Measurements from ENCODE around the gene HPS3. TPM values are rescaled to one million over a fixed set of nuclear protein-coding genes. Genes with fewer than 3 reads are reported as not detected.

HPS3 gene
- total RNA-seq, 1 experiment from 2014 or later: 20.9 TPM

DNA sequence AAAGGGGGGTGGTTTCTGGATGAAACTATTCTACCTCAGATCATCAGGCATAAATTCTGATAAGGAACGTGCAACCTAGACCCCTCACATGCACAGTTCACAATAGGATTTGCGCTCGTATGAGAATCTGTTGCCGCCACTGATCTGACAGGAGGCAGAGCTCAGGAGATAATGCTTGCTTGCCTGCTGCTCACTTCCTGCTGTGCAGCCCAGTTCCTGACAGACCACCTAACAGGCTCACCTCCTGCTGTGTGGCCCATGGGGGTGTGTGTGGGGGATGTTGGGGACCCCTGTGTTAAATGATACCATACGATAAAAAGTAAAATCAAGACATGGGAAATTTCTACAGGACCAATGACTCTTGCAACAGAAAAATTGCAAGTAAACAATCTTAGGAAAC lies 68.2 kb downstream of the HPS3 start:
- TF ChIP-seq, protein P1, sequence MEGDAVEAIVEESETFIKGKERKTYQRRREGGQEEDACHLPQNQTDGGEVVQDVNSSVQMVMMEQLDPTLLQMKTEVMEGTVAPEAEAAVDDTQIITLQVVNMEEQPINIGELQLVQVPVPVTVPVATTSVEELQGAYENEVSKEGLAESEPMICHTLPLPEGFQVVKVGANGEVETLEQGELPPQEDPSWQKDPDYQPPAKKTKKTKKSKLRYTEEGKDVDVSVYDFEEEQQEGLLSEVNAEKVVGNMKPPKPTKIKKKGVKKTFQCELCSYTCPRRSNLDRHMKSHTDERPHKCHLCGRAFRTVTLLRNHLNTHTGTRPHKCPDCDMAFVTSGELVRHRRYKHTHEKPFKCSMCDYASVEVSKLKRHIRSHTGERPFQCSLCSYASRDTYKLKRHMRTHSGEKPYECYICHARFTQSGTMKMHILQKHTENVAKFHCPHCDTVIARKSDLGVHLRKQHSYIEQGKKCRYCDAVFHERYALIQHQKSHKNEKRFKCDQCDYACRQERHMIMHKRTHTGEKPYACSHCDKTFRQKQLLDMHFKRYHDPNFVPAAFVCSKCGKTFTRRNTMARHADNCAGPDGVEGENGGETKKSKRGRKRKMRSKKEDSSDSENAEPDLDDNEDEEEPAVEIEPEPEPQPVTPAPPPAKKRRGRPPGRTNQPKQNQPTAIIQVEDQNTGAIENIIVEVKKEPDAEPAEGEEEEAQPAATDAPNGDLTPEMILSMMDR (IDR thresholded peaks at IDR 0.05; ENCODE audit: insufficient read depth in 1 of 2, low read depth in 1 of 2, low read length in 1 of 2, severe bottlenecking in 1 of 2, unreplicated experiment in 1 of 2): no peak
- no peaks in the 10 kb centered on the region for H3K36me3 Mint-ChIP-seq (ENCODE audit: insufficient read depth, unreplicated experiment)
- peaks cover 13% of the 10 kb centered on the region; the same call in 1 of the 2 replicates for H3K4me1 ChIP-seq
- no peaks in the 10 kb centered on the region for H3K9me3 Mint-ChIP-seq (ENCODE audit: unreplicated experiment)
- H3K4me3 Mint-ChIP-seq (ENCODE audit: unreplicated experiment): no peak overlapping the region
- no peak overlapping the region for H3K4me3 ChIP-seq (ENCODE audit: low read depth, low read length)
- CTCF ChIA-PET: no interaction called here
- intact Hi-C loops (cut with micrococcal nuclease; ENCODE audit: unreplicated experiment): no loop called here
- H3K4me1 Mint-ChIP-seq (ENCODE audit: low read depth, unreplicated experiment): peaks cover 13% of the 10 kb centered on the region
- POLR2A ChIA-PET: no interaction called here
- H3K27me3 ChIP-seq (replicated peaks; ENCODE audit: control insufficient read depth, insufficient read depth, low read length): no peaks in the 10 kb centered on the region
- no peaks in the 10 kb centered on the region for H3K27me3 Mint-ChIP-seq (ENCODE audit: insufficient read depth, unreplicated experiment)
- no peaks in the 10 kb centered on the region for H3K9me3 ChIP-seq
- no TSS peak for BruUV-seq (replicated peaks)
- no peak for DNase-seq
- H3K36me3 ChIP-seq (ENCODE audit: control insufficient read depth, insufficient read depth, low read length): no peaks in the 10 kb centered on the region
- no peak overlapping the region for H3K27ac Mint-ChIP-seq (ENCODE audit: unreplicated experiment)

DNA sequence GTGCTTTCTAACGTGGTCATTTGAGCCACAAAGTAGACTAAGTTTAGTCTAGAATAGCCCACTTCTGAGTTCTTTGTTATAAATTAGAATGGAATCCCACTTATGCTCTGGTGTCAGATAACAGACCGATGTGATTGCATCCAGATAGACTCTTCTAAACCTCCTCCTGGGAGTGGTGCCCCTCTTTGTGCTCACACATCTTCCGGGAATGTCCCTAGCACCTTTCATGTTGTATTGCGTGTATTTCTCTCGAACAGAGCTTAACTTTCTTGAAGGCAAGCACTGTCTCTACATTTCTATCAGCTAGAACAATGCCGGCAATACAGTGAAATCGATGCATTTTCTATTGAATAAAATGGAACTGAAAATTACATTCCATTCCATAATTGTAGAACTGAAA lies 69.2 kb downstream of the HPS3 start:
- Mint-ChIP-seq H3K4me1 (ENCODE audit: low read depth, unreplicated experiment) (peaks cover 15% of the 10 kb centered on the region), H3K27ac (ENCODE audit: unreplicated experiment) (no peak overlapping the region), H3K27me3 (ENCODE audit: insufficient read depth, unreplicated experiment) (no peaks in the 10 kb centered on the region)

DNA sequence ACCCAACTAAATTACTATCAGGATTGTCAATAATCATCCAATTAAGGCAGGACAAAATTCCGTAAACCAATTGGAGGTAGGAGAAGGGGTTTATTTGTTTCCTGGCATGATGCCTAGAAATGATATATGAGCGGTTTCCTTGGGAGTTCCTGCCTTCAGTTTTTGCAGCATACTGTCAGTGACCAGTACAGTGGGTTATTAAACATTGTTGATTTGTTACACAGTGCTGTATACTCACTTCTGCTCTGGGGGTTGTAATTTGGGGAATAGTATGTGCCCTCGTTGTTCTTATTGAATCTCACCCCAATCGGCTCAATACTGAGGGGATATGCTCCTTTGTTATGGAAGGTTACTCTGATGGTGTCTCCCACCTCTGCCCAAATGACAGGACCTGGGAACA lies 70.0 kb downstream of the HPS3 start:
- Mint-ChIP-seq H3K4me3 (ENCODE audit: unreplicated experiment) (no peak overlapping the region), H3K36me3 (ENCODE audit: insufficient read depth, unreplicated experiment) (no peaks in the 10 kb centered on the region), H3K27me3 (ENCODE audit: insufficient read depth, unreplicated experiment) (no peaks in the 10 kb centered on the region), H3K27ac (ENCODE audit: unreplicated experiment) (no peak overlapping the region), H3K4me1 (ENCODE audit: low read depth, unreplicated experiment) (peaks cover 20% of the 10 kb centered on the region), H3K9me3 (ENCODE audit: unreplicated experiment) (no peaks in the 10 kb centered on the region)
- BruUV-seq (replicated peaks): no TSS peak
- Histone ChIP-seq H3K4me1 (peaks cover 13% of the 10 kb centered on the region; the same call in 1 of the 2 replicates), H3K9me3 (no peaks in the 10 kb centered on the region), H3K4me3 (ENCODE audit: low read depth, low read length) (no peak overlapping the region), H3K27me3 (replicated peaks; ENCODE audit: control insufficient read depth, insufficient read depth, low read length) (no peaks in the 10 kb centered on the region), H3K36me3 (ENCODE audit: control insufficient read depth, insufficient read depth, low read length) (no peaks in the 10 kb centered on the region)
- no peak for DNase-seq
- intact Hi-C loops (cut with micrococcal nuclease; ENCODE audit: unreplicated experiment): no loop called here
- TF ChIP-seq, protein P1 (IDR thresholded peaks at IDR 0.05; ENCODE audit: insufficient read depth in 1 of 2, low read depth in 1 of 2, low read length in 1 of 2, severe bottlenecking in 1 of 2, unreplicated experiment in 1 of 2): no peak
- ChIA-PET CTCF (no interaction called here), POLR2A (no interaction called here)

More for the DNA sequence above, 69.2 kb downstream of the HPS3 start:
- no peak overlapping the region for H3K4me3 ChIP-seq (ENCODE audit: low read depth, low read length)
- no peak overlapping the region for H3K4me3 Mint-ChIP-seq (ENCODE audit: unreplicated experiment)
- no peaks in the 10 kb centered on the region for H3K36me3 Mint-ChIP-seq (ENCODE audit: insufficient read depth, unreplicated experiment)
- CTCF ChIA-PET: no interaction called here
- POLR2A ChIA-PET: no interaction called here
- no peaks in the 10 kb centered on the region for H3K27me3 ChIP-seq (replicated peaks; ENCODE audit: control insufficient read depth, insufficient read depth, low read length)
- H3K9me3 Mint-ChIP-seq (ENCODE audit: unreplicated experiment): no peaks in the 10 kb centered on the region
- H3K36me3 ChIP-seq (ENCODE audit: control insufficient read depth, insufficient read depth, low read length): no peaks in the 10 kb centered on the region
- intact Hi-C loops (cut with micrococcal nuclease; ENCODE audit: unreplicated experiment): no loop called here
- no TSS peak for BruUV-seq (replicated peaks)
- H3K4me1 ChIP-seq: peaks cover 13% of the 10 kb centered on the region; the same call in 1 of the 2 replicates
- TF ChIP-seq, protein P1 (IDR thresholded peaks at IDR 0.05; ENCODE audit: insufficient read depth in 1 of 2, low read depth in 1 of 2, low read length in 1 of 2, severe bottlenecking in 1 of 2, unreplicated experiment in 1 of 2): no peak
- DNase-seq: no peak
- H3K9me3 ChIP-seq: no peaks in the 10 kb centered on the region
